ENCODE measurements around the gene ATP2B3.

ATP2B3 gene

GRCh38 chrX:153623310-153624029 is 106.0 kb downstream of the ATP2B3 start:
- DNase-seq, result no peak

DNA sequence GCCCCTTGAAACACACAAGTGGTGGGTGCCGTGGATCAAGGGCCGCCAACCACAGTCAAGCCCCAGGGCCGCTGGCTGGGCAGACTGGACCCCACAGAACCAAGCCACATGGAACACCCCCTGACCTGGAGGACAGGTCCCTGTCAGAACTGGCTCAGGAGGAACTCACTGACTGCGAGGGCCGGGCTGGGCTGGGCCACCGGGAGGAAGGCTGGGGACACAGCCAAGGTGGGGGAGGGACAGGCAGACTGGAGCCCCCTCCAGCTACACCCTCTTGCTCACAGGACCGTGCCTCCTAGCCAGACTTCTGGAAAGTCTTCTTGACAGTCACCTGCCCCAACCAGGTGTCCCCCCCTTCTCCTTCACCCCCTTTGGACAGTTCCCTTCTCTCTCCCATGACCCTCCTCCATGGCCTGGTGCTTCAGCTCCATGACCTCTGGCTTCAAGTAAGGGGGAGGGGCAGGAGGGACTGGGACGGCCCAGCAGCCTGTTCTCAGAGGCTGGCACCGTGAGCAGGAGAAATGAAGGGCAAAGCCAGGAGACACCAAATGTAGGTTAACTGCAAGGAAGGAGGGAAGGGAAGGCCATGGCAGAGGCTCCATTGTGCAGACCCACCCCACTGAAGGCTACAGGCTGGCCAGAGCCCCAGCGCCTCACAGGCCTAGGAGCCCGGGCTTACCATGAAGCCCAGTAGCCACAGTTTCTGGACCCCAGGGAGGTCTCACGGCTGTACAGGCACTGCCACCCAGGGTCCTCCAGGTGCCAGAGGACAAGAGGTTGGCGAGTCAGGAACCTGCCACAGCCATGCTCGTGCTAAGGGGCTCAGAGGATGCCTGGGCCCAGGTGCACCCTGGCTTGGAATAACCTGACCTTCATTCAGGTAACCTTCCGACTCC is 107.0 kb downstream of the ATP2B3 start:
- DNase-seq, result no peak

- no peak for DNase-seq
These were observed 108.0 kb downstream of the ATP2B3 start for GRCh38 chrX:153625271-153626024.

DNA sequence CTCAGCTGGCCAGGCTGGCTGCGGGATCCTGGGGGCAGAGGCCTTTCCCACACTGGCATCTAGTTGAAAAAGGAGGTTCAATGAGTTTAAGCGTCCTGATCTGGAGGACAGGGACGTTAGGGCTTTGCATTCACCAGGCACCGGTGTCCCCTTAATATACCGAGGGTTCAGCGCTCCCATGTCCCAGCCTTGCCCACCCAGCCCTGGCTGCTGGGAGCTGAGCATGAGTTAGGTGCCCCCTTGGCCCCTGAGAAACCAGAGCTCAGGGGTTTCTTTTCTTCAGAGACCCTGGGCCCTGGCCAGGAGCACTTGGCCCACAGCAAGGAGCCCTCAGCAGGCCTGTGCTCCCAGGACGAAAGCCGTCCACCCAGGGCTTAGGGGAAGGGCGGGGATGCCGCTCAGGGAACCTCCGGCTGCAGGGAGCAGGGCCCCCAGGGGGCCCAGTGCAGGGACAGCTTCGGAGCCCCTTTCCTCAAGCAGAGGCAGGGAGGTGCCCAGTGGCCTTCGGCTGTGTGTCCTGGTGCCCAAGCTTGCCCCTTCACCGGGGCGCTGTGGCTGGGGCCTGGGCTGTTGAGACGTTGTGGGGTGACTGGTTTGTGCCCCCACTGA is 108.7 kb downstream of the ATP2B3 start:
- DNase-seq, result no peak

DNA sequence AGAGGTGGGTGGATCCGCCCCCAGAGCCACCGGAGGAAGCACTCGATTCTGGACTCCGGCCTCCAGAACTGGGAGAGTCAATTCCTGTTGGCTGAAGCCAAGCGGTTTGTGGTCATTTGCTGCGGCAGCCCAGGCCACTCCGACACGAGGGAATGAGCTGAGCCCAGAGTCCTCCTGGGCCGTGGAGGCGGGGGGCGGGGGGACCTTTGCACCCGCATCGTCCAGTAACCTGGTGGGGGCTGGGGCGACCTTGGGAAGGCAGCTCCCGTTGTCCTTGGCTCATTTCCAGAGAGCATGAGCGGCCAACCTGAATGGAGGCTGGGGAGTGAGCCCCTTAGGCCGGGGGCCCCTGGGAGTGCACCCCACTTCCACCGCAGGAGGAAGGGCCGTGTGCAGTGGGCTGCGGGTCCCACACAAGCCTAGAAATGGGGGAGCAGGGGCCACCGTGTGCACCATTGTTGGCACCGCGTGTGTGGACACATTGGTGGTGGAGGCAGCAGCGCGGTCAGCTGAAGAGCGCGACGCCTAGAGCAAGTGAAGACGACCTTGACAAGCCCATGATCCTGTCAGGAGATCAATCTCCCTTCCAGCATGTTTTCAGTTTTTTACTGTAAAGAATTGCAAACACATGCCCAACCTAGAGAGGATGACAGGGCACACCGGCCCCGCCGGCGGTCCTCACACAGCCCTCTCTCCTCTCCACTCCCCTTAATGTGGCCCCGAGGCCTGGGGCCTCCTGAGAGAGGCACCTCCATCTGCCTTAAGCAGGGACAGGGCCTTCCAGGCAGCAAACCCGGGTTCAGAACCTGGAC is 109.6 kb downstream of the ATP2B3 start:
- DNase-seq, result no peak

GRCh38 chrX:153627675-153628111 is 110.3 kb downstream of the ATP2B3 start:
- no peak for DNase-seq

- DNase-seq, result no peak
These were observed 110.7 kb downstream of the ATP2B3 start for GRCh38 chrX:153628129-153628528.

GRCh38 chrX:153628665-153629064 is 111.2 kb downstream of the ATP2B3 start:
- no peak for DNase-seq

DNA sequence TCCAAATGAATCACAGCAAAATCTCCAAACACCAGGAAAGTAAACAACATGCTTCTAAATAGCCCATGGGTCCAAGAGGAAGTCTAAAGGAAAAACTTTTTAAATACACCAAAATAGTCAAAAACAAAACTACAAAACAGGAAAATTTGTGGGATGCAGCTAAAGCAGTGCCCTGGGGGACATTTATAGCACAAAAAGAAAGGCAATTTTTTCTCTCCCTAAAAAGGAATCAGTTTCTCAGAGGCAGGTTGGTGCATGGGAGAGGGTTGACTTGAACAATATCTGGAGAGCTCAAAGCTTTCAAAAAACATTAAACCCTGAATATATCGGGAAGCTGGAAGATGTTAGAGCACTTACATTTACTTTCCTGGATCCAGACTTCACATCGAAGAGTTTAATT is 113.9 kb downstream of the ATP2B3 start:
- no peak for DNase-seq

GRCh38 chrX:153631907-153632594 is 114.6 kb downstream of the ATP2B3 start:
- DNase-seq, result no peak
